Esophagus muscularis mucosa (tissue), 4 donors: ENCODE measurements around the gene PTPRK. TPM values are rescaled to one million over a fixed set of nuclear protein-coding genes. Genes with fewer than 3 reads are reported as not detected.

Experiments
- DNase-seq: peaks from one replicate; pipeline ENCODE4 v3.0.0-alpha.2; 2017; ENCODE audit errors: extremely low spot score
- H3K27ac ChIP-seq, 4 donors: fragments of 200-600 bp; sonication (generic); replicated peaks in 1 of 4; 1 replicate in 3 of 4; 2 replicates in 1 of 4; pipeline ENCODE4 v1.5.1; 2016 to 2019; ENCODE audit warnings: mild to moderate bottlenecking in 1 of 4
- H3K27me3 ChIP-seq, 4 donors: fragments of 200-600 bp; sonication (generic); one replicate each; pipeline versions ENCODE4 v1.5.1 to v1.6.0; 2016 to 2019
- H3K36me3 ChIP-seq, 4 donors: fragments of 200-600 bp; sonication (generic); one replicate each; pipeline ENCODE4 v1.5.1; 2016 to 2019
- H3K4me1 ChIP-seq, 4 donors: fragments of 200-600 bp; sonication (generic); one replicate each; pipeline ENCODE4 v1.5.1; 2016 to 2019
- H3K4me3 ChIP-seq, 4 donors: fragments of 200-600 bp; sonication (generic); 1 replicate in 2 of 4; 2 replicates in 2 of 4; pipeline ENCODE4 v1.5.1; 2016 to 2019; ENCODE audit warnings: mild to moderate bottlenecking in 4 of 4, moderate library complexity in 1 of 4
- H3K9me3 ChIP-seq, 4 donors: fragments of 200-600 bp; sonication (generic); 1 replicate in 3 of 4; 2 replicates in 1 of 4; pipeline ENCODE4 v1.5.1; 2016 to 2019
- CTCF ChIP-seq, 3 experiments: fragments of 200-600 bp in 2 of 3; fragments of 450-650 bp in 1 of 3; sonication (generic) in 2 of 3; IDR thresholded peaks; one replicate each; pipeline ENCODE4 v1.5.1; 2017 to 2019; ENCODE audit warnings: antibody characterized with exemption in 3 of 3, mild to moderate bottlenecking in 2 of 3, moderate library complexity in 1 of 3
- EP300 ChIP-seq: sonication (generic); formaldehyde crosslinking; IDR thresholded peaks from one replicate; pipeline ENCODE4 v1.6.1; 2017; ENCODE audit warnings: antibody characterized with exemption
- POLR2A ChIP-seq: fragments of 450-650 bp; IDR thresholded peaks from one replicate; pipeline ENCODE4 v1.6.1; 2017; ENCODE audit warnings: antibody characterized with exemption, moderate library complexity, mild to moderate bottlenecking, low read depth
- POLR2AphosphoS5 ChIP-seq, 2 donors: sonication (generic); formaldehyde crosslinking; IDR thresholded peaks; one replicate each; pipeline ENCODE4 v1.6.1; 2017; ENCODE audit warnings: antibody characterized with exemption in 2 of 2
- WGBS: methylation state at CpG from one replicate; pipeline ENCODE4 v1.1.5; 2018; 5-methylcytosine and 5-hydroxymethylcytosine counted together
- intact Hi-C: fragments of 100-400 bp; cut with DNase I; formaldehyde crosslinking; loops from one replicate; pipeline ENCODE4 v1.15.1; 2023
- total RNA-seq, 4 donors: library from RNA; depleted of rRNA; stranded (reverse); fragments of >200 nt; gene quantifications; one replicate each; pipeline versions ENCODE4 v1.1.0 to v1.2.1, GENCODE V29; 2016

PTPRK gene
- total RNA-seq, 4 donors from 2014 or later = 36.8 to 53.1 (median 43.8) TPM

- intact Hi-C loops = no loop called here
Observed at GRCh38 chr6:128379577-128379976, 140.8 kb downstream of the PTPRK start.

GRCh38 chr6:128376952-128377503 lies 143.4 kb downstream of the PTPRK start:
- no peaks in the 10 kb centered on the region for H3K27me3 ChIP-seq
- 94% methylated on average over 4 of the region's 4 CpGs for WGBS
- intact Hi-C loops = no loop called here
- H3K36me3 ChIP-seq = no peaks in the 10 kb centered on the region
- peaks cover 0 to 5% (median 2%) of the 10 kb centered on the region in 4 donors for H3K9me3 ChIP-seq
- no peak overlapping the region for H3K27ac ChIP-seq
- DNase-seq = no peak
- no peak overlapping the region for H3K4me3 ChIP-seq
- TF ChIP-seq EP300 (no peak), POLR2A (no peak), POLR2AphosphoS5 (IDR thresholded peaks at IDR 0.05) (no peak), CTCF (IDR thresholded peaks at IDR 0.05) (no peak)
- peaks cover 0 to 21% (median 12%) of the 10 kb centered on the region in 4 donors for H3K4me1 ChIP-seq

More at GRCh38 chr6:128379577-128379976, 140.8 kb downstream of the PTPRK start:
- Histone ChIP-seq H3K9me3 (peaks cover 0 to 5% (median 2%) of the 10 kb centered on the region in 4 donors), H3K27me3 (no peaks in the 10 kb centered on the region), H3K27ac (no peak overlapping the region), H3K4me1 (peaks cover 7 to 27% (median 16%) of the 10 kb centered on the region in 4 donors), H3K4me3 (no peak overlapping the region), H3K36me3 (no peaks in the 10 kb centered on the region)
- DNase-seq = no peak
- no peak for TF ChIP-seq EP300
- no peak for TF ChIP-seq CTCF (IDR thresholded peaks at IDR 0.05)
- TF ChIP-seq POLR2A = no peak
- no peak for TF ChIP-seq POLR2AphosphoS5 (IDR thresholded peaks at IDR 0.05)

GRCh38 chr6:128371136-128371535 lies 149.3 kb downstream of the PTPRK start:
- 92% methylated on average over 4 of the region's 4 CpGs for WGBS
- no peaks in the 10 kb centered on the region for H3K27me3 ChIP-seq
- H3K4me1 ChIP-seq = peaks cover 17 to 30% (median 26%) of the 10 kb centered on the region in 4 donors
- no peak for TF ChIP-seq POLR2AphosphoS5 (IDR thresholded peaks at IDR 0.05)
- no peaks in the 10 kb centered on the region for H3K36me3 ChIP-seq
- peak overlapping the region in 1 of 4 donors; percentile 0 for H3K27ac ChIP-seq
- H3K9me3 ChIP-seq = no peaks in the 10 kb centered on the region
- no peak overlapping the region for H3K4me3 ChIP-seq
- intact Hi-C loops = no loop called here
- no peak for DNase-seq

GRCh38 chr6:128370072-128370471 lies 150.3 kb downstream of the PTPRK start:
- TF ChIP-seq POLR2AphosphoS5 (IDR thresholded peaks at IDR 0.05) = peak in 1 of 2 donors; percentile 56
- TF ChIP-seq POLR2A = no peak
- no peak for TF ChIP-seq EP300
- peak in 1 of 3 experiments; percentile 27 for TF ChIP-seq CTCF (IDR thresholded peaks at IDR 0.05)
- Histone ChIP-seq H3K27me3 (no peaks in the 10 kb centered on the region), H3K4me1 (peaks cover 22 to 30% (median 26%) of the 10 kb centered on the region in 4 donors), H3K27ac (peak overlapping the region in 3 of 4 donors; percentile 0 to 36 (median 16)), H3K4me3 (no peak overlapping the region), H3K36me3 (no peaks in the 10 kb centered on the region), H3K9me3 (no peaks in the 10 kb centered on the region)
- 15% methylated on average over 2 of the region's 2 CpGs for WGBS
- DNase-seq = no peak
- intact Hi-C loops = no loop called here

GRCh38 chr6:128368213-128368944 lies 152.0 kb downstream of the PTPRK start:
- Histone ChIP-seq H3K9me3 (no peaks in the 10 kb centered on the region), H3K4me1 (peaks cover 24 to 35% (median 32%) of the 10 kb centered on the region in 4 donors), H3K36me3 (no peaks in the 10 kb centered on the region), H3K27ac (no peak overlapping the region), H3K27me3 (no peaks in the 10 kb centered on the region), H3K4me3 (no peak overlapping the region)
- TF ChIP-seq POLR2A = no peak
- TF ChIP-seq EP300 = no peak
- no peak for TF ChIP-seq POLR2AphosphoS5 (IDR thresholded peaks at IDR 0.05)
- TF ChIP-seq CTCF (IDR thresholded peaks at IDR 0.05) = no peak
- DNase-seq = no peak
- intact Hi-C loops = no loop called here
- 62% methylated on average over 3 of the region's 3 CpGs for WGBS
